Stimulated activated CD4-positive, alpha-beta T cell treated with anti-CD3 and anti-CD28 coated beads, Interleukin-12 subunit alpha, Interleukin-12 subunit beta, amount 100 ng/mL, for 4 hours (primary cell): ENCODE results near the gene FCSK.

ENCODE experiments used
- DNase-seq: peaks from one replicate; pipeline ENCODE4 v3.0.0-alpha.2; 2020

The FCSK gene

DNA sequence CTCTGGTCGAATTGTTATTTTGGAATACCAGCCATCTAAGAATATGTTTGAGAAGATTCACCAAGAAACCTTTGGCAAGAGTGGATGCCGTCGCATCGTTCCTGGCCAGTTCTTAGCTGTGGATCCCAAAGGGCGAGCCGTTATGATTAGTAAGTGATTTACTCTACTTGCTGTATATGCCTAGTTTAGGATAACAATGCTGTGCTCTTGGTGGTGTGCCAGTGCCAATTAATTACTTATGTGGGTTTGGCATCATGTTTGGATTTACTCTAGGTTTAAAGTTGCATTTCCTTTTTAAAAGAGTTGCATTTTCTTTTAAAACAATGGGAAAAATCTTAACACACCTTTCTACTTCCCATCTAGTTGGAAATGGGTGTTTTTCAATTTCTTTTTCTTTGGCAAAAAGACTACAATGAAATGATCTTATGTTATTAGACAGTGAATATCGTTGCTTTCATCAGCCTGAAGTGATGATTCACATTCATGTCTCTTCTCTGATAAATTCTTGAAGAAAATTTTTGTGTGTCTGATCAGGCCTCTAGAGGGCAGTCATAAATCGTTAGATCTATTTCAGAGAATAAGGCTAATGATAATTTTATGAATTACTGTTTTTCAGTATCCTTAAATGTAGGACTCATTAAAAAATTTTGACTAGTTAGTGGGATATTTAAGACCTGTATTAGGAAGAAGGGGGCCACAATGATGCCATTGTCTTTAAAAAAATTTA, 74.8 kb downstream of the FCSK start:
- DNase-seq = no peak
